PFSK-1 (cell line): ENCODE data around the gene UNC5B.

Experiments used
- REST ChIP-seq, 2 experiments: IDR thresholded peaks; 2 replicates each; pipeline versions ENCODE4 v1.6.1 to v1.8.0; 2011 to 2012; ENCODE audit warnings: low read depth in 2 of 2, low read length in 2 of 2, control low read depth in 1 of 2, inconsistent platforms in 1 of 2, mild to moderate bottlenecking in 1 of 2, moderate library complexity in 1 of 2; ENCODE audit not compliant: insufficient read depth in 1 of 2
- SIN3A ChIP-seq: IDR thresholded peaks from 2 replicates; pipeline ENCODE4 v1.6.1; 2012; ENCODE audit warnings: mild to moderate bottlenecking, low read length, moderate library complexity, borderline replicate concordance; ENCODE audit not compliant: insufficient read depth
- TAF1 ChIP-seq: IDR thresholded peaks from 2 replicates; pipeline ENCODE4 v1.6.1; 2012; ENCODE audit warnings: low read length, control low read depth, borderline replicate concordance; ENCODE audit not compliant: insufficient read depth

- TF ChIP-seq REST (IDR thresholded peaks at IDR 0.05; ENCODE audit: insufficient read depth in 1 of 2, low read depth in 2 of 2, low read length in 2 of 2) (no peak), SIN3A (no peak), TAF1 (no peak)
Observed at GRCh38 chr10:71289421-71290130, 77.2 kb downstream of the UNC5B start.
